GM15510 (cell line): ENCODE results near the gene GDPD5.

ENCODE experiments used
- POLR2A ChIP-seq: IDR thresholded peaks from 3 replicates; pipeline ENCODE4 v1.6.1; 2011; ENCODE audit warnings: borderline replicate concordance; ENCODE audit not compliant: insufficient read length; ENCODE audit errors: extremely low read depth

The GDPD5 gene

GRCh38 chr11:75532200-75533048 is 6.7 kb upstream of the GDPD5 start:
- no peak for TF ChIP-seq POLR2A

GRCh38 chr11:75531325-75531724 is 5.6 kb upstream of the GDPD5 start:
- no peak for TF ChIP-seq POLR2A

- TF ChIP-seq POLR2A, result no peak
Observed at GRCh38 chr11:75530577-75530976, 4.8 kb upstream of the GDPD5 start.

- no peak for TF ChIP-seq POLR2A
Observed at GRCh38 chr11:75527938-75528735, 2.4 kb upstream of the GDPD5 start.

- TF ChIP-seq POLR2A, result no peak
Observed at GRCh38 chr11:75527130-75527529, 1.4 kb upstream of the GDPD5 start.

- TF ChIP-seq POLR2A, result no peak
Observed at GRCh38 chr11:75526192-75526541, 426 bp upstream of the GDPD5 start.

- no peak for TF ChIP-seq POLR2A
Observed at GRCh38 chr11:75524665-75525432, 892 bp downstream of the GDPD5 start.

GRCh38 chr11:75523811-75524664 is 1.7 kb downstream of the GDPD5 start:
- TF ChIP-seq POLR2A, result no peak

GRCh38 chr11:75523189-75523588 is 2.6 kb downstream of the GDPD5 start:
- TF ChIP-seq POLR2A, result no peak

- TF ChIP-seq POLR2A, result no peak
Observed at GRCh38 chr11:75522286-75523044, 3.3 kb downstream of the GDPD5 start.

GRCh38 chr11:75520688-75521087 is 5.1 kb downstream of the GDPD5 start:
- no peak for TF ChIP-seq POLR2A

- TF ChIP-seq POLR2A, result no peak
Observed at GRCh38 chr11:75518771-75519653, 6.7 kb downstream of the GDPD5 start.

- TF ChIP-seq POLR2A, result no peak
Observed at GRCh38 chr11:75518204-75518549, 7.6 kb downstream of the GDPD5 start.
